Stimulated activated CD4-positive, alpha-beta T cell treated with anti-CD3 and anti-CD28 coated beads, Interleukin-1b, Interleukin-23, amount 100 ng/mL, for 24 hours (primary cell): ENCODE measurements around the gene DNAJC9.

ENCODE experiments used
- DNase-seq, 4 experiments: peaks; one replicate each; pipeline ENCODE4 v3.0.0-alpha.2; 2020; ENCODE audit warnings: low read depth in 4 of 4, low spot score in 1 of 4

DNAJC9 gene

GRCh38 chr10:73239908-73240307, 7.1 kb downstream of the DNAJC9 start:
- no peak for DNase-seq

GRCh38 chr10:73238990-73239566, 8.0 kb downstream of the DNAJC9 start:
- no peak for DNase-seq

- DNase-seq: no peak
Measured at GRCh38 chr10:73234695-73235094, 12.4 kb downstream of the DNAJC9 start.

- no peak for DNase-seq
Measured at GRCh38 chr10:73233883-73234282, 13.2 kb downstream of the DNAJC9 start.

GRCh38 chr10:73232887-73233286, 14.2 kb downstream of the DNAJC9 start:
- DNase-seq: no peak

- no peak for DNase-seq
Measured at GRCh38 chr10:73229567-73229966, 17.5 kb downstream of the DNAJC9 start.

- no peak for DNase-seq
Measured at GRCh38 chr10:73228247-73228646, 18.8 kb downstream of the DNAJC9 start.

- DNase-seq: no peak
Measured at GRCh38 chr10:73226663-73227062, 20.4 kb downstream of the DNAJC9 start.

- no peak for DNase-seq
Measured at GRCh38 chr10:73225518-73225917, 21.5 kb downstream of the DNAJC9 start.

- DNase-seq: no peak
Measured at GRCh38 chr10:73220989-73221388, 26.1 kb downstream of the DNAJC9 start.

GRCh38 chr10:73219384-73219783, 27.7 kb downstream of the DNAJC9 start:
- no peak for DNase-seq

GRCh38 chr10:73218431-73219191, 28.4 kb downstream of the DNAJC9 start:
- no peak for DNase-seq

GRCh38 chr10:73217628-73218027, 29.4 kb downstream of the DNAJC9 start:
- DNase-seq: no peak

- DNase-seq: no peak
Measured at GRCh38 chr10:73215749-73216148, 31.3 kb downstream of the DNAJC9 start.

GRCh38 chr10:73211106-73211811, 35.8 kb downstream of the DNAJC9 start:
- DNase-seq: no peak

GRCh38 chr10:73210395-73211105, 36.5 kb downstream of the DNAJC9 start:
- DNase-seq: no peak

- no peak for DNase-seq
Measured at GRCh38 chr10:73209705-73210104, 37.4 kb downstream of the DNAJC9 start.

- no peak for DNase-seq
Measured at GRCh38 chr10:73207883-73208282, 39.2 kb downstream of the DNAJC9 start.

GRCh38 chr10:73206385-73206784, 40.7 kb downstream of the DNAJC9 start:
- DNase-seq: no peak

GRCh38 chr10:73205890-73206289, 41.2 kb downstream of the DNAJC9 start:
- DNase-seq: no peak

GRCh38 chr10:73205081-73205480, 42.0 kb downstream of the DNAJC9 start:
- DNase-seq: no peak
